Frontal cortex (tissue), 4 donors: ENCODE results near the gene SUPT4H1. TPM values are rescaled to one million over a fixed set of nuclear protein-coding genes. Genes with fewer than 3 reads are reported as not detected.

Source experiments
- DNase-seq, 2 donors: peaks; one replicate each; pipeline ENCODE4 v3.0.0; 2012; ENCODE audit warnings: low spot score in 2 of 2
- FAIRE-seq: peaks from 2 replicates; lab custom pipeline; 2012; peaks lifted over from hg19 to GRCh38; lab: Jason Lieb, UNC
- total RNA-seq: library from RNA; depleted of rRNA; stranded (reverse); fragments of >200 nt; gene quantifications from one replicate; pipeline ENCODE4 v1.2.3, GENCODE V29; 2014
- donor health status: control.
- donor health status: control.
- donor health status: control.

Gene SUPT4H1
- total RNA-seq, 1 donor from 2014 or later = 35.1 TPM

DNA sequence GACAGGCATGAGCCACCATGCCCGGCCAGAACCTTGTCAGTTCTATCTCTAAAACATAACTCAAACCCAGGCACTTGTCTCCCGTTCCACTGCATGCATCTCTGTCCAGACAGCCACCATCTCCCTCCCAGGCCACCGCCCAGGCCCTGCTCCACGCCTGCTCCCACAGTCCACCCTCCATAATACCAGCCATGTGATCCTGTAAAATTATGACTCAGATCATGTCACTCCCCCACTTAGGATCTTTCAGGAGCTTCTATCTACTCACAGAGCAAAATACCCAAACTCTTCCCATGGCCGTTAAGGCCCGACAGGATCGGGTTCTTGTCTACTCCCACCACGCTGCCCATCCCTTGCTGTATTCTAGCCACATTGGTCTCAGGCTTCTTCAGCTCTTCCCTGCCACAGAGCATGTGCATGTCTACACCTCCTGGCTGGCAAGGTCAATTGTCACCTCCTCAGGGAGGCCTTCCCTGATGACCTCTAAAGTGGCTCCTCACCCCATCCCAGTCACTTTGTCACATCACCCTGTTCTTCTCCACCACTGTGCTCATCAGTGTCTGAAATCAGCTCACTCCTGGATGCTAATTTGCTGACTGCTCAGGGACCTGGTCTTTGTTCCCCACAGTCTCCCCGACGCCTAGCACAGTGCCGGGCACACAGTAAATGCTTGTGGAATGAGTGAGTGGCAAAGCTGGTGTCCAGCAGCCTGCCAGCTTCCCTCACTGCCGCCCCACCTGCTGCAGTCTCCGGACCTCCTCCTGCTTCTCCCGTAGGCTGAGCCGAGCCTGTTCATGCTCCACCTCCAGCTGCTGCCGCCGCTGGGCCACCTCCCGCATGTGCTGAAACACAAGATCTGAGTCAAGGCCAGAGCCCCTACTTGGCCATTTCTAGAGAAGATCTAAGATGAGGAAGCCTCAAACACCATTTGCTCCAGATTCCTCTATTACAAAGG lies 30.2 kb downstream of the SUPT4H1 start:
- no peak for DNase-seq
- no peak for FAIRE-seq

- FAIRE-seq (no peak), DNase-seq (no peak)
Measured at GRCh38 chr17:58320570-58321323, 31.3 kb downstream of the SUPT4H1 start.

GRCh38 chr17:58320163-58320558 lies 31.8 kb downstream of the SUPT4H1 start:
- no peak for FAIRE-seq
- DNase-seq = no peak

DNA sequence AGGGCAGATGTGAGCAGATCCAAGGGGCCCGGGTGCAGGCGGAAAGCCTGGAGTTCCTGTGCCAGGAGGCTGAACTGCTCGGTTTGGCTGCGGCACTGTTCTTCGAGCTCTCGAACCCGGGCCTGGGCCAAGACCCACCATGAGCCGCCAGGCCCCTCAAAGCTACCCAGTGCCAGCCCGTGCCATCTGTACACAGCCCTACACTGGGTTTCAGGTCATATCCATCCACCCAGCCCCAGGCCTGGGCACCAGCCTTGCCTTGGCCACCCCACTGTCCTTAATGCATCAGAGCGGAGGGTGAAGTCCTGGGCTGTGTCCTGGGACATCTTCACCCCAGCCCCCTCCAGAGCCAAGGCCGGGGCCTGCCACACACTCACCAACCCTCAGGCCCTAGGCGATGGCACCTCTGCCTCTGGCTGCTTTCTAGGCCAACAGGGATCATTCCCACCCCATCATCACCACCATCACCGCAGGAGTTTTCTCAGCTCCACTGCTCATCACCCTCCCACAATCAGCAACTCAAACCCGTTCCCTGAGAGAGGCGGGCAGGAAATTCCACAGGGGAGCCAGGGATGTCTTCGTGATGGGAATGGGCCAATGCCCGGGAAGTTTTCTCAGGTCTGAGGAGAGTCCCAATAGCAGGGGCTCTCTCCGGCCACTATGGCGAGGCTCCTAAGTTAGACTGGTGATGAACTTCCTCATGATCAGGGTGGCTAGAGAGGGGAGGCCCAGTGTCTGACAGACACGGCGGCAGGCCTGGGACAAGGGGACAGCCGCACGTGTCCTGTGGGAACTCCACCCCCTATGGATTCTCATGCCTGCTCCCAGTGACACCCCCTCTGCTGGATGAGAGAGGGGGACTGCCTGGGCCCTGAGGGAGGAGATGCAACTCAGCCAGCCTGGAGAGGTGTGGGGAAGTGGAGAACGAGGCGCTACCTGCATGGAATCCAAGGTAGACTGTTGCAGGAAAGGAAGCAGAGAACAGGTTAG lies 32.5 kb downstream of the SUPT4H1 start:
- no peak for FAIRE-seq
- no peak for DNase-seq

DNA sequence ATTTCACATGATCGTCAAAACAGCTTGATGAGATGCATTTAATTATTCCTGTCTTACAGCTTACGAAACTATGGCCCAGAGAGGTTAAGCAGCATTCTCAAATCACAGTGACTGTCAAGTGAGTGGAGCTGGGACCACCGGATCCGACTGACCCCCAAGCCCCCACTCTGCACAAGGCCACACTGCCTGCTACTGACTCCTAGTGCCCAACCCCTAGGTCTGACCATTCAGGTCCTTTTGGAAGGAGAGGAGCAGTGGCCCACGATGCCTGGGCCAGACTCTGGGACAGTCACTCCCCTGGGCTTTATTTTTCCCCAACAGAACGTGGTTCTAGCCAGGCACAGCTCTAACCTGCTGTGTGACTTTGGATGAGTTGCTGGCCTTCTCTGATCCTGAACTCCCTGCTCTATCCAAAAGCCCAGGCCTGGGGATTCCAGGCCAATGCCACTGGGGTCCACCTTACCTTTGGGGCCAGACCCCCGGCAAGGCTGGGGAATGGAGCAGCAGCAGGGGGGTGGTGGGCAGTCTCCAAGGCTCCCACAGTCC lies 33.3 kb downstream of the SUPT4H1 start:
- no peak for DNase-seq

GRCh38 chr17:58318065-58318481 lies 33.9 kb downstream of the SUPT4H1 start:
- no peak for DNase-seq
- FAIRE-seq = no peak

More for the DNA sequence above, 33.3 kb downstream of the SUPT4H1 start:
- FAIRE-seq = no peak

DNA sequence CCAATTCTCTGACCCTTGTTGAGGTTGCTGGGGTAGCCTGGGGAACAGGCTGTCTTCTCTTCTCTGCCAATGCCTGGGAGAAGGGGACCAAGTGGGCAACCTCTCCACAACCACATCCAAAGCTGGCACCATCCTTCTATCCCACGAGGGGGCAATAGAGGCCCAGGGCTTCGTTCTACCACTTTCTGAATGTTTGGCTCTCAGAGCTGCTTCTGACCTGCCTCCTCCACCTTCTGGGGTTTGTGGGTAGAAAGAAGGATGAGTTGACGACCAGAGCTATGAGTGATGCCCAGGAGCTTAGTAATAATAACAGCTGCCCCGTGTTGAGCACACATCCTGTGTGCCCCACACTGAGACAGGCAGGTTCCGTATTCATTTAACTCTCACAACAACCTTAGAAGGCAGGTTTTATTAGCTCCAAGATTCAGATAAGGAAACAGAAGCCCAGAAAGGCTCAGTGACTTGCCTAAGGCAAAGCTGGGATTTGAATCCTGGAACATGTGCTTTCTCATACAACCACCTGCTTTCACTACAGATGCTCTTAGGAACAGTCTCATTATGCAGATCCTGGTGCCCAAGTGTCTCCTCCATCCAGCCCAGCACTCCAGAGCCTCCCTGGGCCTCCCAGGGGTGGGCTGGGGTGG lies 34.5 kb downstream of the SUPT4H1 start:
- FAIRE-seq (no peak), DNase-seq (no peak)

- DNase-seq (no peak), FAIRE-seq (no peak)
Measured at GRCh38 chr17:58316260-58316960, 35.6 kb downstream of the SUPT4H1 start.

- no peak for FAIRE-seq
- no peak for DNase-seq
Measured at GRCh38 chr17:58315750-58316149, 36.3 kb downstream of the SUPT4H1 start.

GRCh38 chr17:58315281-58315711 lies 36.7 kb downstream of the SUPT4H1 start:
- FAIRE-seq = no peak

GRCh38 chr17:58314706-58315015 lies 37.3 kb downstream of the SUPT4H1 start:
- DNase-seq = no peak

More at GRCh38 chr17:58315281-58315711, 36.7 kb downstream of the SUPT4H1 start:
- DNase-seq = no peak

GRCh38 chr17:58313815-58314705 lies 37.9 kb downstream of the SUPT4H1 start:
- DNase-seq (no peak), FAIRE-seq (no peak)

More at GRCh38 chr17:58314706-58315015, 37.3 kb downstream of the SUPT4H1 start:
- no peak for FAIRE-seq

DNA sequence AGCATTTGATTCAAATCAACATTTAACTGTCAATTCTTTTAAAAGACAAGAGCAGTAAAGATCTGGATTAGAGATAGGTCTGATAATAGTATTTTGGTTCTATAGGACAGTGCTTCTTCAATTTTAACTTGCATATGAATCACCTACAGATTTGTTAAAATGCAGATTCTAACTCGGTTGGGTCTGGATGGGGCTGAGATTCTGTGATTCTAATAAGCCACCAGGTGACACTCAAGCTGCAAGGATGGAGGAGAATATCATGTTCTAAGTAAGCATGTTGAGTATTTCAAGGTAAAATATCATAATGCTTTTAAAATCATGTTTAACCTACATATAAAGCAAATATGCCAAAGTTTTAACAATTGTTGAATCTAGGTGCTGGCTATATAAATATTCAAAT lies 39.2 kb downstream of the SUPT4H1 start:
- DNase-seq = no peak
- no peak for FAIRE-seq

DNA sequence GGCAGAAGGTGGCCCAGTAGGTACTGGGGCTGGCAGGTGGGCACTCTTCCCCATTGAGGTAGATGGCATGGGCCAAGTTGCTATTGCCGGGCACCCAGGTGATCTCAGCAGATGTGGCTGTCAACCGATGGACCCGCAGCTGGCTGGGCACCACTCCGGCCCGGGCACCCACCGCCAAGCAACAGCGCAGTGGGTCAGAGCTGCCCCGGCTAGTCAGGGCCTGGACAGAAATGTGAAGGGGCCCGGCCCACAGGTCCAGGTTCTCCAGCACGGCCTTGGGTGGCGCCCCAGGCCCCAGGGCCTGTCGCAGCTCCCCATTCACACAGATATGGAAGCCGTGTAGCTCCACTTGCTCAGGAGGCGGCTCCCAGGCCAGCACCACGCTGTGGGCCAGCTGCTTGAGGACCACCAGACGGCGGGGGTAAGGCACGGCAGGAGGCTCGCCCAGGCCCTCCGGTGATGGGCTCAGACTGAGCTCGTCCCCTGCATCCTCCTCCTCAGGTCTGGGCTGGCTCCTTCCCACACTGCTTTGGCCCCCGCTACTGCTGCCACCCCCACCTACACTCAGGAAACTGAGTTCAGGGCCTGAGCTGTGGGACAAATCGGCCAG lies 39.9 kb downstream of the SUPT4H1 start:
- DNase-seq = no peak
- no peak for FAIRE-seq

- FAIRE-seq = no peak
- DNase-seq = no peak
Measured at GRCh38 chr17:58311429-58311894, 40.5 kb downstream of the SUPT4H1 start.

GRCh38 chr17:58310511-58311428 lies 41.2 kb downstream of the SUPT4H1 start:
- FAIRE-seq (no peak), DNase-seq (no peak)
